NCI-H2107 (cell line): ENCODE measurements around the gene LPAR2.
"Not testable (repeated sequence)": the region's sequence is repeated elsewhere in the genome, so short reads cannot be mapped to it uniquely, and the experiment has no call there.

Experiments
- DNase-seq: peaks from one replicate; lab custom pipeline; 2025; lab: John Stamatoyannopoulos, UW

Gene LPAR2

DNA sequence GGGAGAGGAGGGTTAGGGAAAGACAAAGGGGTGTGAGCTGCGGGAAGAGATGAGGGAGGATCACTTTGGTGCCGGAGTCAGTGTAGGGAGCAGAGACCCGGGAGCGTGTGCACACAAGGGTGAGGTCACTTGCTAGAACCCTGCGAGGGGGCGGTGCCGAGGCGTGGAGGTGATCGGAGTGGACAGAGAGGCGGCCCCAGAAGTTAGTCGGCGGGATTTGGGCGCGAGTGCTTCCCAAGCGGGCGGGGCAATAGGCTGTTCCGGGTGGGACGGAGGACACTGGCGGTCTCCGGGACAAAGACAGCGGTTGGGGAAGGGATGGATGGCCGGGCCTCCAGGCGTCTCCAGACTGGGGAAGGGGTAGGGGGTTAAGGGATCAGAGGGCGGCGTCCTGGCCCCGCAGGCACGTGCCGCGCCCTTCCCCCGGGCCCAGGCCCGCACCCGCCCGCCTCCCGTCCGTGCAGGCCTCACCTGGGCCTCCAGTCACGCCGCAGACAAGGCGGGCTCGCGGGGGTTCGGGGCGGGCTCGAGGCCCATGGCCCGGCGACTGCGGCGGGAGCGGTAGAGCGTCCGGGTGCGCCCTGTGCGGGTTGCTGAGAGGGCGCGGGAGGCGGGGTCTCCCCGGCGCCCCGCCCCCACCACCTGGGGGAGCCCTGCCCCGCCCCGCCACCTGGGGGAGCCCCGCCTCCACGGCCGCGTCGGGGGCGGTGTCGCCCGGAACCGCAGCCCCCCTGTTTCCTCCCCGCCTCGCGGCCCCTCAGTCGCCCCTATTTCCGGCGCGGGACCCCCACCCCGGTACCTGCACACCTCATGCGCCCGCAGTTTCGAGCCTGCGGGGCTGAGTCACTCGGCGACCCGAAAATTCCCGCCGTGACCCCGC lies at the start of gene LPAR2:
TSS of gene LPAR2 (minus strand) at position 600 of the 880 bp plus-strand sequence. CDS start 945 bp downstream, outside the sequence.
- peak; percentile 35 for DNase-seq

DNA sequence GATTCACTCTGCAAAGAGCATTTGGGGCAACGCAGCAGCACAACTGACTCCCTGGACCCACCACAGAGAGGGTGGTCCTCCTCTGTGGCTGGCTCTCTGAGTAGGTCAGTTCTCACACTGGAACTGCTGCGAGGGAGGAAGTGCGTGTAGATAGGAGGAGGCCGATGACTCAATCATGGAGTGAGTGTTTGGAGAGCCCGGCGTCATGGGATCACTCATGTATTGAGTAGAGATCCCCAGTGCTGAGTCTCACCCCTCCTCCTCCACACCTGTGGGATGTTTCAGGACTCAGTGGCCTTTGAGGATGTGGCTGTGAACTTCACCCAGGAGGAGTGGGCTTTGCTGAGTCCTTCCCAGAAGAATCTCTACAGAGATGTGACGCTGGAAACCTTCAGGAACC lies 49.6 kb upstream of the LPAR2 start:
- no peak for DNase-seq

DNA sequence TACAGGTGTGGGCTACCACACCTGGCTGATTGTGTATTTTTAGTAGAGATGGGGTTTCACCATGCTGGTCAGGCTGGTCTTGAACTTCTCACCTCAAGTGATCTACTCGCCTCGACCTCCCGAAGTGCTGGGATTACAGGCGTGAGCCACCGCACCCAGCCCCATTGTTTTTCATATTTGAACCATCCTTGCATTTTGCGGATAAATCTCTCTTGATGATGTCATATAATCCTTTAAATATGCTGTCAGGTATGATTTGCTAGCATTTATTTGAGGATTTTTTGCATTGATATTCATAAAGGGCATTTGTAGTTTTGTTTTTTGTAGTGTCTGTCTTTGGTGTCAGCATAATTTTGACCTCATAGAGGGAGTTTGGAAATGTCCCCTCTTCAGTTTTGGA lies 46.3 kb upstream of the LPAR2 start:
- DNase-seq: no peak

DNA sequence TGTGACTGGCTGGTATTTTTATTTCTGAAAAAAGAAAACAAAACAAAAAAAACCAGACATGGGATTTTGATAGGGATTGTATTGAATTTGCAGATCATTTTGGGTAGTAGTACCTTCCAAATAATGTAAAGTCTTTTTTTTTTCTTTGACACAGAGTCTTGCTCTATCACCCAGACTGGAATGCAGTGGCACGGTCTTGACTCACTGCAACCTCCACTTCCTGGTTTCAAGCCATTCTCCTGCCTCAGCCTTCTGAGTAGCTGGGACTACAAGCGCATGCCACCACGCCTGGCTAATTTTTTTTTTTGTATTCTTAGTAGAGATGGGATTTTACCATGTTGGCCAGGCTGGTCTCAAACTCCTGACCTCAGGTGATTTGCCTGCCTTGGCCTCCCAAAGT lies 44.8 kb upstream of the LPAR2 start:
- no peak for DNase-seq

DNA sequence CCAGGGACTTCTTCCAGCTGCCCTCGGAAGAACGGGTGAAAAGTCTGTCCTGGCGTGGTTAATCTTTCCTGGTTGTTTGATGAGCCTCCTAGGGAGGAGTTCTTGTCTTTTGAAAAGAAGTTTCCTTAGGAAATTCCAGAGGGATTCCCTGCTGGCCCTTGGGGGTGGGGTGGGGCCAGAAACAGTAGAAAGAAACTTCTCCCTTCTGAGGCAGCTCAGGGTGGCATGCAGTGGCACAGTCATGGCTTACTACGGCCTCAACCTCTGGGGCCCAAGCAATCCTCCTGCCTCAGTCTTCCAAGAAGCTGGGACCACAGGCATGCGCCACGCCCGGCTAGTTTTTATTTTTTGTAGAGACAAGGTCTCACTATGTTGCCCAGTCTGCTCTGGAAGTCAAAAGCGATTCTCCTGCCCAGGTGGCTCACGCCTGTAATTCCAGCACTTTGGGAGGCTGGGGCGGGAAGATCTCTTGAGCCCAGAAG lies 42.1 kb upstream of the LPAR2 start:
- no peak for DNase-seq

DNA sequence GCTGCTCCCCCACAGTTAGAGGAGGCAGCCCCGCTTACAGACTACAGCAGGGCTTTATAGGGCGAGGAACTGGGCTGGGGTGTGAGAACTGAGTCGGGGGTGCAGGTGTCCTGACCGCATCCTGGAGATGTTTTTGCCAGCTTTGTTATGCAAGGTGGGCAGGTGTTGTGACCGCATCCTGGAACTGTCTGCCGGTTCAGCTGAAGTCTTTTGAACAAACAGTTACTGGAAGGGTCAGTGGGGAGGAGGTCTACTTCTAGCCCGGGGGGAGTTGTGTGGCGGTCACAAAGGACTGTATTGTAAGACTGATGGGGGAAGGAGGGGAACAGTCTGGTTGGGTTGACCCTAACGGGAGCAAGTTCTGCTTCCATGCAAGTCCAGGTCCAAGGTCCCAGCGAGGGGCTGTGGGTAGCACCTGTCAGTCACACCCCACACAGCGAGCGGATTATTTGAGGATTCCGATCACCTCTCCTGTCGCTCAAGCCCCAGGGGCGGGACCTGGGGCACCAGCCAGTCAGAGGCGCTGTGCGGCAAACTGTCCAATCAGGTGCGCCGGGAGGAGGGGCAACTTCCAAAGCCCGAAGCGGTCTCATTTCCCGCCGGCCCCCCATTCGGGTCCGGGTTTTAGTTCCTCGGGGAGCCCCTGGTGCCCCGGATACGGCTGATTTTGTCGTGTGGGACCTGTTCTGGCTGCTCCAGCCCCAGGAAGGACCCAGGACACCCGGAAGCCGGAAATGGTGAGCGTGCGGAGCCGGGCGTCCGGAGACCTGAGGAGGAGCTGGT lies 40.4 kb upstream of the LPAR2 start, which contains the start of gene ZNF101:
TSS of gene ZNF101 (plus strand) at position 610 of the 783 bp plus-strand sequence. CDS start at position 735, 125 bp downstream.
- peak; percentile 84 for DNase-seq

DNA sequence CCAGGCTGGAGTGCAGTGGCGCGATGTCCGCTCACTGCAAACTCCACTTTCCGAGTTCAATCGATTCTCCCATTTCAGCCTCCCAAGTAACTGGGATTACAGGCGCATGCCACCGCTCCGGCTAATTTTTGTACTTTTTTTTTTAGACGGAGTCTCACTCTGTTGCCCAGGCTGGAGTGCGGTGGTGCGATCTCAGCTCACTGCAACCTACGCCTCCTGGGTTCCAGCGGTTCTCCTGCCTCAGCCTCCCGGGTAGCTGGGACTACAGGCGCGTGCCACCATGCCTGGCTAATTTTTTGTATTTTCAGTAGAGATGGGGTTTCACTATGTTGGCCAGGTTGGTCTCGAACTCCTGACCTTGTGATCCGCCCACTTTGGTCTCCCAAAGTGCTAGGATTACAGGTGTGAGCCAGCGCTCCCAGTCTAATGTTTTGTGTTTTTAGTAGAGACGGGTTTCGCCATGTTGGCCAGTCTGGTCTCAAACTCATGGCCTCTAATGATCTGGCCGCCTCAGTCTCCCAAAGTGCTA lies 37.5 kb upstream of the LPAR2 start:
- not testable (repeated sequence) for DNase-seq

DNA sequence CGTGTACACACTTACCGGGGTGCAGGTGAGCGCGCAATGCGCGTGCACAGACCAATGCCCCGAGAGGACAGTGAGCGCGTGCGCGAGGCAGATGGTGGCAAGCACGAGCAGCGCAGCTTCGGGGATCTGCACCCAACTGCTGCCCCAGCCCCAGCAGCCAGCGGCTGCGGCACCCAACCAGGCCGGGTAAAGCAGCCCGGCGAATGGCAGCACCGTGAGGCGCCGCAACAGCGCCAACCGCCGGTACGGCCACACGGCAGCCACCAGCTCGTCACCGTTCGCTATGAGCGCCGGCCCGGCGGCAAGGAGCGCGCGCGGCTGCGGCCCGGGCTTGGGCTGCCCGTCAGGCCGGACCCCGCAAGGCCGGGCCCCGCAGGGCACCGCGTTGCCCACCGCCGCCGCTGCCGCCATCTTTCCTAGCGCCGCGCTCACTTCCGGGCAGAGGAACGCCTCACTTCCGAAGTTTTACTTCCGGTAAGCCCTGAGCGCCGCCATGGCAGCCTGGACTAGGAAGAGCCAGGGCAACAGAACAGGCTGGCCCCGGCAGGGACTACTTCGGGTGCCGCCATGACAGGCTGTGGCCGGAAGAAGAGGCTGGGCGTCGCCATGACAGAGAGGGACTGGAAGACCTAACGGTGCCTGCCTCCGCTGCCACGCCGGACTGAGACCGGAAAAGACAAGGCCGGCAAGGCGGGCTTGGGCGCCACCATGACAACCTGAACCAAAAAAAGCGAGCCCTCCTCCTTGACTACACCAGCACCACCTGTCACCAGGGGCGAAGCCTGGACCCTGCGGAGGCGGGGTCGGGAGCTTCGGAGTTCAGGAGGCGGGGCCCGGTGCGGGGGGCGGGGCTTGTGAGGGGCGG lies 35.5 kb upstream of the LPAR2 start, which contains the start of gene ATP13A1:
TSS of gene ATP13A1 (minus strand) at position 421 of the 865 bp plus-strand sequence. CDS start at position 411, 10 bp downstream.
- peak; percentile 97 for DNase-seq

DNA sequence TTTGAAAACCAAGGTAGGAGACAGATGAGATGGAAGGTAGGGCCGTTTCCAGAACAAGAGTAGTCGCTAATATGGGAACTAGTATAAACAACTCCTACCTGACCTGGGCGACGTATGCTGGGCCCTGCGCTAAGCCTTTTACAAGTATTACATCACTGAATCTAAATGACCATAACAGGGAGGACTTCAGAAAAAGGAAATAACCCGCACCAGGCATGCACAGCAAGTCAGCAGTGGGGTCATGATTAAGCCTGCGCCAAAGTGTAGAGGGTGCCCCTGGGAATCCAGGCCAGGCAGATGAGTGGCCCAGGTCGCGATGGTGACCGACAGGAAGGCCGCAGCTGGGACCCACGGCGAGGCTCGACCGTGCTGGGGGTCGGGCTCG lies 34.8 kb upstream of the LPAR2 start:
- DNase-seq: no peak

DNA sequence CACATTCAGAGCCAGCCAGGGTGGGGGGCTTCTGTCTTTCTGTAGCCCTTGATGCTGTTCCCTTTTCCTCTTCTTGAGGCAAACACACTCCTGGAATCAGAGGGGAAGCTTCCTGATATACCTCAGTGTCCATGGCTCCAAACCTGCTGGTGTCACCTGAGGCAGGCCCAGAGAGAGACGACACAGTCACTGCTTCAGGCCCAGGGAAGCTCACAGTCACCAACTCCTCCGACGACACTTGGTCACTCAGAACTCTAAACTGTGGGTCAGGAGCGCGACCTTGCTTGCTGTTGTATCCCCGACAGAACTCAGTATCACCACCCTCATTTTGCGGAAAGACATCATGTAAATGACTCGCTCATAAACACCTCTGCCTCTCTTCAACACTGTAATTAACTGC lies 34.3 kb upstream of the LPAR2 start:
- DNase-seq: no peak

DNA sequence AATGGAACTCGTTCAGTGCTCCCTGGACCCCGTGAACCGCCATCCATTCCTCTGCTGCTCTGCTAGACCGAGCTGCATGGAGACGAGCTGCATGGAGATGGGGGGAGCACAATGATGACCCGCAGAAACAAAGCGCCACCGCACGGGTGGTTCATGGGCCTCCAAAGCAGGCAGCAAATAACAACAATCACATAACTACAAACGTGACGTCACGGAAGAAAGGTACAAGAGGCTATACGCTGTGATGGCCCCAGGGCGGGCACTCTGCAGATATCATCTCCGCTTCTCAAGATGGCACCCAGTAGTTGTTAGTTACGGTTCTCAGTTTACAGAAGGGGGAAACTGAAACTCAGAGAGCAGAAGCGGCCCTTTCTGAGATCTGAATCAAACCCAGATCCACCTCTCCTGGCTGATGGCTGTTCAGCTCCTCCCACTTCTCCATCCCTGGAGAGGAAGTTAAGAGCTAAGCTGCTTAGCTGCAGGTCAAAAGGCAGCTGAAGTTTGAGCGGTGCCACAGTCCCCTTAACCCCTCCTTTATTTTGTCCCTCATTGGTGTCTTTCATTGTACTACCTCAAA lies 33.7 kb upstream of the LPAR2 start:
- DNase-seq: no peak

DNA sequence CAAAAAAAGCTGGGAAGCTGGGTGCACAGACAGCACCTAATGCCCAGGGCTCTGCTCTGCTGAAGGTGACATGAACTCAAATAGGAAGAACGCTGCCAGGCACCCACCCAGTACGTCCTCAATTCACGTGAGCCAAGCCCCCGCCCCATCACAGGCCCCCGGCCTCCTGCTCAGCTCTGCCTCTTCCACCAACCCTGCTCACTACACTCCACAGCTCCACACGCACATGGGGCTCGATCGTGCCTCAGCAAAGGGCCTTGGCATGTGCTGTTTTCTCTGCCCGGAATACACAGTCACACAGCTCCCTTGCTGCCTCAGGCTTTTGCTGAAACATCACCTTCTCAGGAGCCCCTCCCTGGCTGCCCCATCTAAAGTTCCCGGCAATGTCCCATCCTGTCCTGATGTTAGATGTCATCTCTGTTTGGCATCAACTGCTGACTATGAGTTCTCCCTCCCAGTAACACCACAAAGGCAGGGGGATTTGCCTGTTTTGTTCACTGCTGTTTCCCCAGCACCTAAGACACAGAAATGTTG lies 33.2 kb upstream of the LPAR2 start:
- DNase-seq: no peak

DNA sequence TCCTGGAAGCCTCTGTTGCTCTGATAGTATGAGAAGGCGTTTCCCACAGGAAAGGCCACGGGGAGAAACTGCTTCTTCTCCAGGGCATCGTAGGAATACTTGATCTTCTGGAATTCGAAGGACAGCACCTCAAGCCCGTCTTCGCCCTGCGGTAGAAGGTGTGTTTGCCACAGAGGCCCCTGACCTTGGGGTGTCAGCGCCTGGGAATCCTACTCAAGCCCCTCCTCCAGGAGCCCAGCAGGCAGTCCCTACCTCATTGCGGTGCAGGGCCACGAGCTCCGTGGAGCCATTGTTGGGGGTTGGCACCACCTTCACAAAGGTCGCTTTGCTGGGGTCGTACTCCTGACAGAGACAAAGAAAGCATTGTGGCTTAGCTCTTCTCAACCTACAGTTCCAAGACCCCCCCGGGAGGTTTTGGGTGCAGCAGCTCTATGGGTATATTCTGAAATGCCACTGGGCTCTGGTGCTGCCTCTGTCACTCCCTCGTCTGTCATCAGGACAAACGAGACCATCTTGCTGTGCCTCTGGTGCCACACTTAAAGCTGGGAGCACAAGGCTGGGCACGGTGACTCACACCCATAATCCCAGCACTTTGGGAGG lies 31.7 kb upstream of the LPAR2 start:
- DNase-seq: no peak

DNA sequence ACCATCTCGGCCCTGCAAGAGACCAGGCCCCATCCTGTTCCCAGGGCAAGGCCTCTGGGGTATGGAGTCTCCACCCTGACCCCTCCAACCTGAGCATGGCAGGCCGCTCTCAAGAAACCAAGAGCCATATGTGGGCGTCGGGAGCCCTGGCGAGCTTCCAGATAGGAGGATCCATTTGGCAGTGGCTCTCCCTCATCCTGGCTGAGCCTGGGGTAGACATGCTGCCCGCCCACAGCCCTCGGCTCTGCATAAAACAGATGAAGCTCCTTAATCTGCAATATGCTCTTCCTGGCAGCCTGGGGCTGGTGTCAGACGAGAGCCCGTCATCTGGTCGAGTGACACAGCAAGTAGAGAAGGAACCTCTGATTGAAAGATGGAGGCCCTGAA lies 29.4 kb upstream of the LPAR2 start:
- DNase-seq: no peak

DNA sequence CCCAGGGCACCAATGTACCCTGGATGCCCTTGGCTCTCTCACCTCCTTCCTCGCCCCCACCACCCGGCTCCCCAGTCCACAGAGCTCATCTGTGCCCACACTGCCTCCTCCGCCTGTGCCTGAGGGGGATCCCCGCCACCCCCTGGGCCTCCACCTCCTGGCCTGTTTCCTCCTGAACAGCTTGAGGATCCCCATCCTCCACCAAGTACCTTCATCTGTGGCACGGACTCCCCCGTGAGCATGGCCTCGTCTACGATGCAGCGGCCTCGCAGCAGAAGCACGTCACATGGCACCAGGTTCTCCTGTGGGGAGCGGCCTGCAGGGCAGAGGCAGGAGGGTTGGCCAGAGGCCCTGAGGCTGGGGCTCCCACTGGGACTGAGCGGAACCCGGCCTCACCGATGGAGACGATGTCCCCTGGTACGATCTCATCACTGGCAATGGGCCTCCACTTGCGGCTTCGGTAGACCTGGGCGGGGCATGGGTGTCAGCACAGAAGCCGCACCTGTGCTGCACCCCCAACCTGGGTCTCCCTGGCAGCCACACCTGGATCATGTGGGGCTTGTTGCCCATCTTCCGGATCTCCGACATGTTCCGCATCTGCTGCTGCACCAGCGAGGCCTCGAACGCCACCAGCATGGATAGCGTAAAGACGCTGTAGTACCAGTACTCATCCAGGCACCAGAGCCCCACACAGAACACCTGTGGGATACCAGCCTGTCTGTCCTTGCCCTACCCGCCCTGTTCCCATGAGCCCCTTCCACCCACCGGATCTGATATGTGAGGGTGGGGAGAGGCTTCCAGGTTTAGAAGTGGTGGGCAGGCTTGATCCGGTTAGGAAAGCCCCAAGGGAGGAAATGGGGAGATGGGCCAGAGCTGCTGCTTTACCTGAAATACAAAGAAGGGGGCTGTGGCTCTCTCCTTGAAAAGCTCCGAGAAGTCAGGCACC lies 28.7 kb upstream of the LPAR2 start:
- no peak for DNase-seq

DNA sequence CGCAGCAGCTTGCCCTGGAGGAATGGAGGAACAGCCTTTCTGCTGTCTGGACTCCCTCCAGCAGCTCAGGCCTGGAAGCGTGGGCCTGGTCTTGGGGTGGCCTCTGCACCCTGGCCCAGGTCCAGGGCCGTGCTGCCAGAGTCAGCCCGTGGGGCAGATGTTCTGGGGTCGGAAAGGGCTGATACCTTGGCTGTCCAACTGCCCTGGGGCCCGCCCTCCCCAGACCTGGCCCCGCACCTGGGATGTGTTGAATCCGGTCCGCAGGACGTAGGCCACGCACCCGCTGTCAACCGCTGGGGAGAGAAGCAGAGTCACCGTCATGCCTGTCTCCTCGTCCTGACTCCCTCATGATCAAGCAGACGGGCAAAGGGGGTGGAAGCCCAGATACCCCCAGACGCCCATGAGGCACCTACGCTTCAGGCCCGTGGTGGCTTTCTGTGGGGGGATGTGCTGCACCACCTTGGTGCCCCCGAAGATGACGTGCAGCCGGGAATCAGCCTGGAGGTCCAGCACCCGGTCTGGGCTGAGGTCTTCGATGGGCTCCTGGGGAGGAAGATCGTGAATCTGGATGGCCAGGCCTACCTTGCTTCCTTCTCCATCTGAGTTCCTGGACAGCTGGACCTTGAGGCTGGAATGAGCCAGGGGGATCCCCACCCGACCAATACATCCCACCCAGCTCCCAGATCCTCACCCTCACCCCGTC lies 27.8 kb upstream of the LPAR2 start:
- DNase-seq: no peak

DNA sequence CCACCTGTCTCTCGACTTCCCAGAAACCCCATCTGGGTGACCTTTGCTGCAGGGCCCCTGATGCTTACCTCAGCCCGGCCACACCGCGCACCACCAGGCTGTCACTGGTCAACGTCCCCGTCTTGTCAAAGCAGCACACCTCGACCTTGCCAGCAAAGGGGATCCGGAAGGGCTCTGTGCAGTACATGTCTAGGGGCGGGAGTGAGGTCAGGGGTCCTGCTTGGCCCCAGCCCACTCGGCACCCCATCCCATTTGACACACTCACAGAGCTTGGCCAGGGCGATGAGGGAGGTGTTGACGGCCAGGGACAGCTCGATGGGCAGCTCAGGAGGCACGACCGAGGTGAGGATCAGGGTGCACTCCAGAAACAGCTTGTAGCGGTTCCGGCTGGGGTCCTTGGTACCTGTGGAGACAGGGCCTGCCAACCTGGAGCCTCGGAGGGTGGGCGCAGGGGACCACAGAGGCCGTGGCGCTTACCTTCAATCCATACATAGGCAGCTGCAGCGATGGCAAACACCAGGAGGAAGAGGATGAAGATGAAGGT lies 27.1 kb upstream of the LPAR2 start:
- DNase-seq: no peak

DNA sequence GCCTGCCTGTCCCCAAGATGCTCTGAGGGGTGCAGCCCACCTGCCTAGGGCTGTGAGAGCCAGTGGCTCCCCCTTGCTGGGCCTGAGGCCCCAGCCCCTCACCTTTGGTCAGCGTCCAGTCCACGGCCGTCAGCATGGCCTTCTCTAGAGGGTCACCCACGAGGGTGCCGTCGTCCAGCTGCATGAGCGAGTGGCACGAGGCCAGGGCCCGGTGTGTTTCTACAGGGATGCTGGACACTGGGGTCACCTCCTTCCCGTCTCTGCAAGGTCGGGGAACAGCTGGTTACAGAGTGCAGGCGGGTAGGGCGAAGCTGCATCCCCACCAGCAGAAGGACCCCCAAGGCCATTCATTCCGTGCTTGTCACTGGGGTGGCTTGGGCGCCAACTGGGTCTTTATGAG lies 26.4 kb upstream of the LPAR2 start:
- no peak for DNase-seq
